Keratinocyte (primary cell): Measurements from ENCODE around the gene KRT73. TPM values are rescaled to one million over a fixed set of nuclear protein-coding genes. Genes with fewer than 3 reads are reported as not detected.
A peak's percentile ranks its signal among the peaks of the same experiment; 100 is the strongest.

ENCODE experiments used
- DNase-seq: peaks from one replicate; pipeline ENCODE4 v3.0.0-alpha.2; 2011; ENCODE audit warnings: low read depth, missing footprints, low spot score
- FAIRE-seq: peaks from 2 replicates; lab custom pipeline; 2011; peaks lifted over from hg19 to GRCh38; lab: Jason Lieb, UNC
- H2AFZ ChIP-seq: 2 replicates; pipeline ENCODE4 v1.6.0; 2012; ENCODE audit warnings: low read length, control low read depth, inconsistent platforms; ENCODE audit not compliant: control insufficient read depth
- H3K27ac ChIP-seq: 2 replicates; pipeline ENCODE4 v1.5.1; 2011; ENCODE audit warnings: low read length; ENCODE audit not compliant: control insufficient read depth, insufficient read depth
- H3K27me3 ChIP-seq: 3 replicates; pipeline ENCODE4 v1.6.0; 2011; ENCODE audit warnings: low read length; ENCODE audit not compliant: control insufficient read depth, insufficient read depth; ENCODE audit errors: extremely low read depth
- H3K36me3 ChIP-seq, 2 experiments: 2 replicates in 1 of 2; 3 replicates in 1 of 2; pipeline ENCODE4 v1.5.1; 2011; ENCODE audit warnings: low read length in 2 of 2, mild to moderate bottlenecking in 1 of 2; ENCODE audit not compliant: control insufficient read depth in 2 of 2, insufficient read depth in 2 of 2; ENCODE audit errors: extremely low read depth in 1 of 2
- H3K4me1 ChIP-seq: 3 replicates; pipeline ENCODE4 v1.5.1; 2011; ENCODE audit warnings: low read length; ENCODE audit not compliant: control insufficient read depth, insufficient read depth; ENCODE audit errors: extremely low read depth
- H3K4me2 ChIP-seq: 3 replicates; pipeline ENCODE4 v1.6.0; 2011; ENCODE audit warnings: low read depth, low read length; ENCODE audit not compliant: control insufficient read depth, insufficient read depth; ENCODE audit errors: extremely low read depth
- H3K4me3 ChIP-seq, 3 experiments: fragments of 200-600 bp in 1 of 3; sonication (generic) in 1 of 3; 2 replicates in 2 of 3; 3 replicates in 1 of 3; pipeline ENCODE4 v1.5.1; 2011 to 2016; ENCODE audit warnings: low read length in 3 of 3, mild to moderate bottlenecking in 3 of 3, control low read depth in 2 of 3, inconsistent platforms in 1 of 3, low read depth in 1 of 3, mixed read lengths in 1 of 3, mixed run types in 1 of 3, moderate library complexity in 1 of 3; ENCODE audit not compliant: control insufficient read depth in 2 of 3, insufficient read depth in 2 of 3; ENCODE audit errors: extremely low read depth in 1 of 3
- H3K79me2 ChIP-seq: 2 replicates; pipeline ENCODE4 v1.6.0; 2012; ENCODE audit warnings: low read length; ENCODE audit not compliant: control insufficient read depth, insufficient read depth
- H3K9ac ChIP-seq: 3 replicates; pipeline ENCODE4 v1.6.0; 2011; ENCODE audit warnings: low read length; ENCODE audit not compliant: control insufficient read depth, insufficient read depth; ENCODE audit errors: extremely low read depth
- H3K9me1 ChIP-seq: 3 replicates; pipeline ENCODE4 v1.6.0; 2011; ENCODE audit warnings: low read length; ENCODE audit not compliant: control insufficient read depth, insufficient read depth; ENCODE audit errors: extremely low read depth
- H3K9me3 ChIP-seq: 2 replicates; pipeline ENCODE4 v1.5.1; 2012; ENCODE audit warnings: low read depth, low read length; ENCODE audit not compliant: control insufficient read depth
- H4K20me1 ChIP-seq: 3 replicates; pipeline ENCODE4 v1.6.0; 2011; ENCODE audit warnings: low read length; ENCODE audit not compliant: control insufficient read depth, insufficient read depth; ENCODE audit errors: extremely low read depth
- CTCF ChIP-seq, 3 experiments: IDR thresholded peaks in 1 of 3; conservative IDR thresholded peaks in 1 of 3; optimal IDR thresholded peaks in 1 of 3; 2 replicates in 2 of 3; 3 replicates in 1 of 3; pipeline versions ENCODE3 to v1.5.1; 2011; ENCODE audit warnings: low read length in 3 of 3, mild to moderate bottlenecking in 3 of 3, moderate library complexity in 2 of 3, control low read depth in 1 of 3, inconsistent platforms in 1 of 3; ENCODE audit not compliant: insufficient read depth in 2 of 3; ENCODE audit errors: extremely low read depth in 1 of 3
- EZH2 ChIP-seq: IDR thresholded peaks from one replicate; pipeline ENCODE4 v1.6.1; 2012; ENCODE audit warnings: inconsistent platforms, mild to moderate bottlenecking, low read length, moderate library complexity
- dilution Hi-C: fragments of 300-500 bp; cut with MboI; formaldehyde crosslinking; loops from one replicate; pipeline ENCODE4 v1.7.0; 2020; ENCODE audit warnings: low sequenced_read_pairs; ENCODE audit not compliant: extremely low pct_ligation_motif_present
- polyA plus RNA-seq, 5 experiments: library from polyadenylated mRNA; depleted of rRNA in 3 of 5; stranded (reverse) in 3 of 5; stranded (forward) in 1 of 5; unstranded in 1 of 5; fragments of >200 nt; gene quantifications; 1 replicate in 1 of 5; 2 replicates in 3 of 5; 3 replicates in 1 of 5; pipeline versions ENCODE4 v1.2.1 to v1.2.3, GENCODE V29; 2011 to 2012; ENCODE audit warnings: missing spikeins in 2 of 5, low read depth in 1 of 5, low replicate concordance in 1 of 5

The KRT73 gene
- polyA plus RNA-seq, 1 donor (not counting 4 experiments of a cell fraction or from before 2014, with no cell fraction given): 0.03 TPM

GRCh38 chr12:52580496-52580895 is 37.9 kb downstream of the KRT73 start:
- no peak overlapping the region for H2AFZ ChIP-seq
- DNase-seq: no peak
- H3K79me2 ChIP-seq: no peaks in the 10 kb centered on the region
- peaks cover 53% of the 10 kb centered on the region for H3K4me1 ChIP-seq
- peaks cover 2% of the 10 kb centered on the region for H3K9me1 ChIP-seq
- dilution Hi-C loops: no loop called here
- no peaks in the 10 kb centered on the region for H3K27me3 ChIP-seq
- H3K4me3 ChIP-seq: peak overlapping the region in 2 of 3 experiments; percentile 7 to 51
- FAIRE-seq: peak; percentile 81
- peak overlapping the region; percentile 65 for H3K9ac ChIP-seq
- H3K27ac ChIP-seq: peak overlapping the region; percentile 90
- H3K9me3 ChIP-seq: no peaks in the 10 kb centered on the region
- TF ChIP-seq EZH2: no peak
- no peak for TF ChIP-seq CTCF (optimal IDR thresholded peaks at IDR 0.05 in 1 of 3, IDR thresholded peaks at IDR 0.05 in 1 of 3, conservative IDR thresholded peaks at IDR 0.05 in 1 of 3; ENCODE audit: extremely low read depth in 1 of 3, insufficient read depth in 2 of 3, low read length in 3 of 3)
- H3K4me2 ChIP-seq: peak overlapping the region; percentile 81
- no peaks in the 10 kb centered on the region for H3K36me3 ChIP-seq
- no peaks in the 10 kb centered on the region for H4K20me1 ChIP-seq

DNA sequence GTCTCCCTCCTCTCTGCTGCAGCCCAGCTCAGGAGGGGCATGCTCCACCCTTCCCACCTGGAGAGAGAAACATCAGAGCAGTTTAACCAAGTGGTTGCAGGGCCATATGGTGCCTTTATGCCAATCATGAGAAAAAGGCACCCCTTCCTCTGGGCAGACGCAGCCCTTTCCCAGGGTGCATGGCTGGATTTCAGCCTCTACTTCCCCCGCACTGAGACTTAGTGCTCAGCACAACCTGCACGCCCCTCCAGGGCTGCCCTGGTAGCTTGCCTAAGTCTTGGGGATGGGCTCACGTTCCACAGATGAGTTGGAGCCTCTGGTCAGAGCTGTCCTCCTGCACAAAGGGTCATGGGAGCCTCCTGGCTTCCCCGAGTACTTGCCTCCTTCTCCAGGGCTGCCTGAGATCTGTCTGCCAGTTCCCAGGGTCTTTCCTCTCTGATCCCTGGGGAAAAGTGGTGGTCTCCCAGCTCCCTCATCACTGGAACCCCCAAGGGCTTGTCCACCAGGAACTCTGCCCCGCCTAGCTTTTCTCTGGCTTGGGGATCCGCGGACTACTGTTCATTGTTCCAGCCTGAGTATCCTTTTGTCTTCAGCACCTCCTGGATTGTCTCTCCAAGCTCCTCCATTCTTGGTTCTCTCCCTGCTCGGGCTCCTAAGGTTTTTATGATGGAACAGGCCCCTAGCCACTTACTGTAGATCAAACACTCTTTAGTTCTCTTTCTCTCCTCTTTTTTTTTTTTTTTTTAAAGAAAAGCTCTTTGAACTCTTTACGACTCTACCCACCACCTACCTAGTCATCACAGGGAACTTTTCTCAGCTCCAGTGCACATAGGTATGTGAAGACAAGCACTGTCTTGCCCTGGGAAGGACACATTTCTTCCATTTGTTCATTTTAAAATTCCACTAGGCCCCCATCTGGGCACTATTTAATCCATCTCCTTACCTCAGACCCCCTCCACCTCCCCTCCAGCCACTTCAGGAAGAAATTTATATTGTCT is 38.6 kb downstream of the KRT73 start:
- peak overlapping the region; percentile 81 for H3K4me2 ChIP-seq
- FAIRE-seq (peak; percentile 93), DNase-seq (peak; percentile 53)
- H3K79me2 ChIP-seq: no peaks in the 10 kb centered on the region
- H3K9ac ChIP-seq: peak overlapping the region; percentile 65
- no peak for TF ChIP-seq EZH2
- TF ChIP-seq CTCF (optimal IDR thresholded peaks at IDR 0.05 in 1 of 3, IDR thresholded peaks at IDR 0.05 in 1 of 3, conservative IDR thresholded peaks at IDR 0.05 in 1 of 3; ENCODE audit: extremely low read depth in 1 of 3, insufficient read depth in 2 of 3, low read length in 3 of 3): no peak
- no peaks in the 10 kb centered on the region for H3K27me3 ChIP-seq
- H3K4me1 ChIP-seq: peaks cover 53% of the 10 kb centered on the region
- no peaks in the 10 kb centered on the region for H3K36me3 ChIP-seq
- H3K9me1 ChIP-seq: peaks cover 2% of the 10 kb centered on the region
- peak overlapping the region in 2 of 3 experiments; percentile 44 to 51 for H3K4me3 ChIP-seq
- peak overlapping the region; percentile 90 for H3K27ac ChIP-seq
- H2AFZ ChIP-seq: peak overlapping the region; percentile 34
- no peaks in the 10 kb centered on the region for H4K20me1 ChIP-seq
- dilution Hi-C loops: no loop called here
- no peaks in the 10 kb centered on the region for H3K9me3 ChIP-seq
